Activated T-cell treated with anti-CD3 and anti-CD28 coated beads, Interleukin-2, amount 50 U/mL, for 4 hours (primary cell): ENCODE measurements around the gene CDK18. TPM values are rescaled to one million over a fixed set of nuclear protein-coding genes. Genes with fewer than 3 reads are reported as not detected.

Source experiments
- ATAC-seq, 2 donors: fragments of 200-7000 bp; cut with Tn5 transposase; one replicate each; pipeline ENCODE4 v1.10.0; 2021
- DNase-seq: peaks from one replicate; pipeline ENCODE4 v3.0.0-alpha.2; 2020
- H3K27me3 Mint-ChIP-seq: one replicate; pipeline ENCODE4 v1.8.0; 2021; ENCODE audit warnings: low read depth, mixed read lengths
- H3K36me3 Mint-ChIP-seq: one replicate; pipeline ENCODE4 v1.8.0; 2022; ENCODE audit warnings: mixed read lengths; ENCODE audit not compliant: insufficient read depth
- H3K4me1 Mint-ChIP-seq: one replicate; pipeline ENCODE4 v1.8.0; 2021; ENCODE audit warnings: low read depth, mixed read lengths
- H3K4me3 Mint-ChIP-seq: one replicate; pipeline ENCODE4 v1.8.0; 2021; ENCODE audit warnings: mild to moderate bottlenecking, moderate library complexity, mixed read lengths
- H3K9me3 Mint-ChIP-seq: one replicate; pipeline ENCODE4 v1.8.0; 2021; ENCODE audit warnings: mixed read lengths
- total RNA-seq, 3 donors: library from RNA; stranded (reverse); gene quantifications; one replicate each; pipeline ENCODE4 v1.2.1, GENCODE V29; 2021

The CDK18 gene
- total RNA-seq, 3 donors from 2014 or later = 0.76 to 1.9 (median 0.95) TPM

GRCh38 chr1:205491794-205492193, 12.7 kb upstream of the CDK18 start:
- ATAC-seq (no peak), DNase-seq (no peak)
- Mint-ChIP-seq H3K36me3 (no peaks in the 10 kb centered on the region), H3K4me1 (no peaks in the 10 kb centered on the region), H3K9me3 (no peaks in the 10 kb centered on the region), H3K27me3 (peaks cover 41% of the 10 kb centered on the region), H3K4me3 (no peak overlapping the region)

GRCh38 chr1:205492201-205492667, 12.2 kb upstream of the CDK18 start:
- Mint-ChIP-seq H3K36me3 (no peaks in the 10 kb centered on the region), H3K9me3 (no peaks in the 10 kb centered on the region), H3K27me3 (peaks cover 40% of the 10 kb centered on the region), H3K4me1 (no peaks in the 10 kb centered on the region), H3K4me3 (no peak overlapping the region)
- no peak for DNase-seq
- ATAC-seq = no peak

GRCh38 chr1:205492774-205493173, 11.7 kb upstream of the CDK18 start:
- Mint-ChIP-seq H3K36me3 (no peaks in the 10 kb centered on the region), H3K9me3 (no peaks in the 10 kb centered on the region), H3K4me3 (no peak overlapping the region), H3K4me1 (no peaks in the 10 kb centered on the region), H3K27me3 (peaks cover 36% of the 10 kb centered on the region)
- no peak for DNase-seq
- no peak for ATAC-seq

- DNase-seq = no peak
- Mint-ChIP-seq H3K4me3 (no peak overlapping the region), H3K27me3 (peaks cover 32% of the 10 kb centered on the region), H3K36me3 (no peaks in the 10 kb centered on the region), H3K4me1 (no peaks in the 10 kb centered on the region), H3K9me3 (no peaks in the 10 kb centered on the region)
- ATAC-seq = peak; percentile 38 to 46
Measured at GRCh38 chr1:205493241-205494085, 11.0 kb upstream of the CDK18 start.

GRCh38 chr1:205494115-205494514, 10.4 kb upstream of the CDK18 start:
- Mint-ChIP-seq H3K4me3 (no peak overlapping the region), H3K9me3 (no peaks in the 10 kb centered on the region), H3K27me3 (peaks cover 32% of the 10 kb centered on the region), H3K4me1 (no peaks in the 10 kb centered on the region), H3K36me3 (no peaks in the 10 kb centered on the region)
- ATAC-seq (no peak), DNase-seq (no peak)

- Mint-ChIP-seq H3K4me3 (no peak overlapping the region), H3K4me1 (no peaks in the 10 kb centered on the region), H3K36me3 (no peaks in the 10 kb centered on the region), H3K9me3 (no peaks in the 10 kb centered on the region), H3K27me3 (peaks cover 30% of the 10 kb centered on the region)
- no peak for ATAC-seq
- no peak for DNase-seq
Measured at GRCh38 chr1:205495237-205495823, 9.1 kb upstream of the CDK18 start.

GRCh38 chr1:205496661-205497060, 7.8 kb upstream of the CDK18 start:
- H3K9me3 Mint-ChIP-seq = no peaks in the 10 kb centered on the region
- ATAC-seq (no peak), DNase-seq (no peak)
- no peaks in the 10 kb centered on the region for H3K36me3 Mint-ChIP-seq
- peaks cover 27% of the 10 kb centered on the region for H3K27me3 Mint-ChIP-seq
- no peak overlapping the region for H3K4me3 Mint-ChIP-seq
- H3K4me1 Mint-ChIP-seq = no peaks in the 10 kb centered on the region

GRCh38 chr1:205497351-205497750, 7.1 kb upstream of the CDK18 start:
- Mint-ChIP-seq H3K27me3 (peaks cover 22% of the 10 kb centered on the region), H3K36me3 (no peaks in the 10 kb centered on the region), H3K4me3 (no peak overlapping the region), H3K4me1 (no peaks in the 10 kb centered on the region), H3K9me3 (no peaks in the 10 kb centered on the region)
- ATAC-seq = no peak
- DNase-seq = no peak

GRCh38 chr1:205499789-205500188, 4.7 kb upstream of the CDK18 start:
- peaks cover 4% of the 10 kb centered on the region for H3K27me3 Mint-ChIP-seq
- H3K4me1 Mint-ChIP-seq = peaks cover 4% of the 10 kb centered on the region

GRCh38 chr1:205500240-205501233, 3.9 kb upstream of the CDK18 start:
- no peaks in the 10 kb centered on the region for H3K9me3 Mint-ChIP-seq
- no peaks in the 10 kb centered on the region for H3K27me3 Mint-ChIP-seq
- H3K4me3 Mint-ChIP-seq = no peak overlapping the region
- ATAC-seq (no peak), DNase-seq (no peak)
- no peaks in the 10 kb centered on the region for H3K36me3 Mint-ChIP-seq
- peaks cover 12% of the 10 kb centered on the region for H3K4me1 Mint-ChIP-seq

More at GRCh38 chr1:205499789-205500188, 4.7 kb upstream of the CDK18 start:
- no peak for DNase-seq
- Mint-ChIP-seq H3K4me3 (no peak overlapping the region), H3K36me3 (no peaks in the 10 kb centered on the region), H3K9me3 (no peaks in the 10 kb centered on the region)
- ATAC-seq = no peak

- H3K4me1 Mint-ChIP-seq = peaks cover 15% of the 10 kb centered on the region
- ATAC-seq = no peak
Measured at GRCh38 chr1:205502111-205502810, 2.2 kb upstream of the CDK18 start.

GRCh38 chr1:205502992-205503391, 1.5 kb upstream of the CDK18 start:
- DNase-seq = no peak
- no peaks in the 10 kb centered on the region for H3K27me3 Mint-ChIP-seq
- peak overlapping the region; percentile 2 for H3K4me3 Mint-ChIP-seq
- H3K4me1 Mint-ChIP-seq = peaks cover 15% of the 10 kb centered on the region
- no peaks in the 10 kb centered on the region for H3K36me3 Mint-ChIP-seq
- no peak for ATAC-seq
- H3K9me3 Mint-ChIP-seq = no peaks in the 10 kb centered on the region

More at GRCh38 chr1:205502111-205502810, 2.2 kb upstream of the CDK18 start:
- no peak for DNase-seq
- Mint-ChIP-seq H3K27me3 (no peaks in the 10 kb centered on the region), H3K4me3 (no peak overlapping the region), H3K9me3 (no peaks in the 10 kb centered on the region), H3K36me3 (no peaks in the 10 kb centered on the region)

GRCh38 chr1:205505076-205505729, 734 bp downstream of the CDK18 start:
- Mint-ChIP-seq H3K9me3 (no peaks in the 10 kb centered on the region), H3K27me3 (no peaks in the 10 kb centered on the region), H3K4me1 (peaks cover 15% of the 10 kb centered on the region), H3K4me3 (peak overlapping the region; percentile 76), H3K36me3 (no peaks in the 10 kb centered on the region)
- peak; percentile 3 to 10 for ATAC-seq
- DNase-seq = no peak
